Lower leg skin (tissue), 4 donors: ENCODE measurements around the gene ARHGAP25. TPM values are rescaled to one million over a fixed set of nuclear protein-coding genes. Genes with fewer than 3 reads are reported as not detected.

Source experiments
- DNase-seq, 2 donors: peaks; one replicate each; pipeline ENCODE4 v3.0.0-alpha.2; 2019; ENCODE audit warnings: low spot score in 2 of 2
- H3K4me3 ChIP-seq: fragments of 200-600 bp; sonication (generic); 2 replicates; pipeline ENCODE4 v1.5.1; 2017; ENCODE audit warnings: mild to moderate bottlenecking, low read depth; ENCODE audit not compliant: poor library complexity, severe bottlenecking
- POLR2A ChIP-seq, 2 donors: fragments of 450-650 bp; IDR thresholded peaks; one replicate each; pipeline ENCODE4 v1.6.1; 2016 to 2017; ENCODE audit warnings: antibody characterized with exemption in 2 of 2, mild to moderate bottlenecking in 1 of 2, moderate library complexity in 1 of 2
- WGBS, 2 donors: methylation state at CpG; one replicate each; pipeline ENCODE4 v1.1.5; 2018; 5-methylcytosine and 5-hydroxymethylcytosine counted together
- intact Hi-C: fragments of 100-400 bp; cut with DNase I; formaldehyde crosslinking; loops from one replicate; pipeline ENCODE4 v1.15.0; 2023; ENCODE audit warnings: low total_unique reads
- total RNA-seq, 4 donors: library from RNA; depleted of rRNA; stranded (reverse); fragments of >200 nt; gene quantifications; one replicate each; pipeline ENCODE4 v1.1.0, GENCODE V29; 2016
- TF ChIP-seq, protein P1 (sequence below), 3 donors: fragments of 450-650 bp; IDR thresholded peaks; one replicate each; pipeline ENCODE4 v1.5.1; 2016; ENCODE audit warnings: antibody characterized with exemption in 3 of 3, mild to moderate bottlenecking in 3 of 3, moderate library complexity in 2 of 3

Gene ARHGAP25
- total RNA-seq, 4 donors from 2014 or later = 3.3 to 9.6 (median 4.9) TPM

DNA sequence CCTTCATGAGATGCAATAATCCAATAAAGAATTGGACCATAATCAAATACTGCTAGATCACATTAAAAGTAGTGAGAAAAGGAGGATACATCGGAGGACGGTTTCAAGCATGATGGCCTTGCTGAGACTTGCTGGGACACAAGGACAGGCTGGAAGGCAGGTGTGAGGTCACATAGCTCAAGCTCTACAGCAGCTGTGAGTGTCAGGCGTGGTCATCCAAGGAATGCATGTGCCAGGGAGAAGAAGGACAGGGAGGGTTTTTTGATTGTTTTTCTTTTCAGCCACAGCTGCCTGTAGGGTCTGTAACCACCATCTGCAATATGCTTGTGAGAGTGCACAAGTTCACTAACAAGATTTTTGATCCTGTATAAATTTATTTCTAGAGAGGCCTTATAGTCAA lies 79.0 kb downstream of the ARHGAP25 start:
- intact Hi-C loops = no loop called here
- TF ChIP-seq, protein P1, sequence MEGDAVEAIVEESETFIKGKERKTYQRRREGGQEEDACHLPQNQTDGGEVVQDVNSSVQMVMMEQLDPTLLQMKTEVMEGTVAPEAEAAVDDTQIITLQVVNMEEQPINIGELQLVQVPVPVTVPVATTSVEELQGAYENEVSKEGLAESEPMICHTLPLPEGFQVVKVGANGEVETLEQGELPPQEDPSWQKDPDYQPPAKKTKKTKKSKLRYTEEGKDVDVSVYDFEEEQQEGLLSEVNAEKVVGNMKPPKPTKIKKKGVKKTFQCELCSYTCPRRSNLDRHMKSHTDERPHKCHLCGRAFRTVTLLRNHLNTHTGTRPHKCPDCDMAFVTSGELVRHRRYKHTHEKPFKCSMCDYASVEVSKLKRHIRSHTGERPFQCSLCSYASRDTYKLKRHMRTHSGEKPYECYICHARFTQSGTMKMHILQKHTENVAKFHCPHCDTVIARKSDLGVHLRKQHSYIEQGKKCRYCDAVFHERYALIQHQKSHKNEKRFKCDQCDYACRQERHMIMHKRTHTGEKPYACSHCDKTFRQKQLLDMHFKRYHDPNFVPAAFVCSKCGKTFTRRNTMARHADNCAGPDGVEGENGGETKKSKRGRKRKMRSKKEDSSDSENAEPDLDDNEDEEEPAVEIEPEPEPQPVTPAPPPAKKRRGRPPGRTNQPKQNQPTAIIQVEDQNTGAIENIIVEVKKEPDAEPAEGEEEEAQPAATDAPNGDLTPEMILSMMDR (IDR thresholded peaks at IDR 0.05) = no peak
- no peak for TF ChIP-seq POLR2A (IDR thresholded peaks at IDR 0.05)
- H3K4me3 ChIP-seq = no peak overlapping the region
- DNase-seq = no peak
- WGBS, 2 donors = 89 to 92% methylated on average over 3 of the region's 3 CpGs

DNA sequence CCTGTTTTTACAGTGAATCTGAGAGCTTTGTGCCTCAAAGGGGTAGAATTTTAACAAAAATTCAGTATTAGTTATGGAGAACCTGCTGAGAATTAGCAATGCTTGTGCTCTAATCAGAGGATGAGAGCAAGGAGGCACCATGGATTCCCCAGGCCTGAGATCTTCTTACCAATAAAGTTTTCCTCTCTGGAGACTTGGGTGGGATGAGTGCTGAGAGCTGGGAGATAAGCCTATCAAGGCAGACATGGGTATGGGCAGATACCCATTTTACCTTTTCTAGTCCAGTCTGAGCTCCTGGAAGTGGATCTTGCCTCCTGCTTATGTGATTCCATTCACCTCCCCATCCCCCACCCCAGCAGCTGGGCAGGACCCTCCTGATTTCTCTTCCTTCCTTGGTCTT lies 82.7 kb downstream of the ARHGAP25 start:
- TF ChIP-seq, protein P1 (IDR thresholded peaks at IDR 0.05) = no peak
- no peak for TF ChIP-seq POLR2A (IDR thresholded peaks at IDR 0.05)
- intact Hi-C loops = no loop called here
- no peak overlapping the region for H3K4me3 ChIP-seq
- no peak for DNase-seq

DNA sequence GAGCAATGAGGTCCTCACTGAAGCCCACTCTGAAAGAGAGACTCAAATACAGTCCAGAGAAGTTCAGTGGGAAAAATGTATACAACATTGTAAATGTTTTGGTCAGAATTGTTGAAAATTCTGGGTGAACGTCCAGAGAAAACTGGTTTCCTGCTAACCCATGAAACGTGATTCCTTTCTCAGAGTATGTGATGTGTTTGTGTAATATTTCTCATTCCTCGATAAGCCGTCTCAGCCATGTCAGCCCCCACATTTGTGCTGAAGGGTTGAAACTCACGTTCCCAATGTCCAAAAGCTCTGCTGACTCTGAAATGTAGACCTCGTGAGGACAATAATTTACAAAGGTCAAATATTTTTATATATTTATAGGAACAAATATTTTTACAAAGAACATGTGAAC lies 84.9 kb downstream of the ARHGAP25 start:
- intact Hi-C loops = no loop called here
- DNase-seq = no peak
- no peak overlapping the region for H3K4me3 ChIP-seq
- WGBS, 2 donors = 81 to 87% methylated on average over 6 of the region's 6 CpGs
- TF ChIP-seq POLR2A (IDR thresholded peaks at IDR 0.05) = no peak
- TF ChIP-seq, protein P1 (IDR thresholded peaks at IDR 0.05) = no peak

- intact Hi-C loops = no loop called here
- TF ChIP-seq, protein P1 (IDR thresholded peaks at IDR 0.05) = no peak
- no peak for TF ChIP-seq POLR2A (IDR thresholded peaks at IDR 0.05)
- no peak overlapping the region for H3K4me3 ChIP-seq
- DNase-seq = no peak
- 89 to 92% methylated on average over 15 of the region's 15 CpGs for WGBS, 2 donors
Observed at GRCh38 chr2:68822207-68822872, 87.7 kb downstream of the ARHGAP25 start.

DNA sequence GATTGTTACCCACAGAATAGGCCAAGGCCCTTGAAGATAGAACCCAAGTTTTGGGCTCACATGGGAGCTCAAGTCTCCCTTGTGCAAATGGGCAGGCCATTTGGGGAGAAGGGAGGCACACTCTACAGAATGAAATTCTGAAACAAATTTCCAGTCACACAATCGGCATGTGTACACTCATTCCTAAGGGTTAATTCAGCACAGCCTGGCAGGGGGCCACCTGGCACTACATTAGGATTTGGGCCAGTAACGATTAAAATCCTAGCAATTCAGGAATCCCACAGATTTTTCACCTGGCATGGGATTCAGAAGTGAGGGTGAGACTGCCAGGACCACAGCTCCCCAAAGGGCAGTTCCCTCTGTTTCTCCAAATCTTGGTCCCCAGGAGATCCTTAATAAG lies 90.2 kb downstream of the ARHGAP25 start:
- no peak for TF ChIP-seq POLR2A (IDR thresholded peaks at IDR 0.05)
- TF ChIP-seq, protein P1 (IDR thresholded peaks at IDR 0.05) = no peak
- intact Hi-C loops = loop anchor here (1.0 kb wide), 1 partner anchor 48 kb away; no protein-coding TSS in a partner anchor
- WGBS, 2 donors = 52 to 60% methylated on average over 2 of the region's 2 CpGs
- no peak for DNase-seq
- H3K4me3 ChIP-seq = no peak overlapping the region

- intact Hi-C loops = no loop called here
- whole genome bisulfite sequencing, 2 donors = 76 to 77% methylated on average over 5 of the region's 5 CpGs
- TF ChIP-seq POLR2A (IDR thresholded peaks at IDR 0.05) = no peak
- TF ChIP-seq, protein P1 (IDR thresholded peaks at IDR 0.05) = no peak
- H3K4me3 ChIP-seq = no peak overlapping the region
- DNase-seq = no peak
Observed at GRCh38 chr2:68825866-68826265, 91.3 kb downstream of the ARHGAP25 start.
